K562 (cell line): ENCODE results near the gene TSTD2. TPM values are rescaled to one million over a fixed set of nuclear protein-coding genes. Genes with fewer than 3 reads are reported as not detected.

Source experiments
- ATAC-seq: fragments of 200-7000 bp; cut with Tn5 transposase; 3 replicates; pipeline ENCODE4 v1.9.1; 2020; ENCODE audit warnings: moderate library complexity
- BruUV-seq: library from RNA; stranded (reverse); fragments of 400-500 nt; replicated peaks from 2 replicates; lab custom pipeline; 2021; lab: Mats Ljungman, UMichigan
- CTCF ChIA-PET: fragments of 300-600 bp; formaldehyde crosslinking; extraction: SDS; loops from one replicate; lab custom pipeline; 2021; ENCODE audit warnings: low intra/inter-chr PET ratio; lab: Yijun Ruan, JAX
- POLR2A ChIA-PET: fragments of 300-600, 350-650 bp; sonication (Branson Sonifier 250); formaldehyde crosslinking; extraction: SDS; loops from one replicate; lab custom pipeline; 2021; ENCODE audit warnings: antibody characterized with exemption, inconsistent platforms; lab: Yijun Ruan, JAX
- DNase-seq, 4 experiments: peaks; one replicate each; pipeline versions ENCODE4 v3.0.0 to v3.0.0-alpha.2; 2011 to 2018; ENCODE audit warnings: low spot score in 3 of 4, mixed read lengths in 3 of 4; ENCODE audit errors: extremely low read depth in 1 of 4
- FAIRE-seq: peaks from 2 replicates; lab custom pipeline; 2011; peaks lifted over from hg19 to GRCh38; lab: Jason Lieb, UNC
- H2AFZ ChIP-seq: 2 replicates; pipeline ENCODE4 v1.6.0; 2011; ENCODE audit warnings: low read depth, low read length, control low read depth, inconsistent platforms
- H3K27ac ChIP-seq: fragments of 200-600 bp; 3 replicates; pipeline ENCODE4 v1.8.0; 2011; ENCODE audit warnings: low read depth, mild to moderate bottlenecking, control low read depth, inconsistent platforms, low read length, moderate library complexity, mixed read lengths; ENCODE audit errors: extremely low read depth
- H3K27me3 ChIP-seq, 2 experiments: fragments of 300-600 bp in 1 of 2; 2 replicates in 1 of 2; 3 replicates in 1 of 2; pipeline versions ENCODE4 v1.6.0 to v1.8.0; 2011; ENCODE audit warnings: inconsistent platforms in 2 of 2, low read length in 2 of 2, mild to moderate bottlenecking in 1 of 2, mixed read lengths in 1 of 2, moderate library complexity in 1 of 2; ENCODE audit not compliant: control insufficient read depth in 2 of 2, insufficient read depth in 2 of 2
- H3K36me3 ChIP-seq: fragments of 300-600 bp; 3 replicates; pipeline ENCODE4 v1.8.0; 2011; ENCODE audit warnings: mild to moderate bottlenecking, low read length, inconsistent platforms; ENCODE audit not compliant: control insufficient read depth, insufficient read depth
- H3K4me1 ChIP-seq, 2 experiments: fragments of 200-600 bp in 1 of 2; replicated peaks in 1 of 2; 2 replicates in 1 of 2; 3 replicates in 1 of 2; pipeline versions ENCODE4 v1.5.1 to v1.8.0; 2011; ENCODE audit warnings: inconsistent platforms in 2 of 2, low read length in 2 of 2, mild to moderate bottlenecking in 1 of 2, mixed read lengths in 1 of 2, moderate library complexity in 1 of 2; ENCODE audit not compliant: control insufficient read depth in 2 of 2, insufficient read depth in 2 of 2
- H3K4me2 ChIP-seq: 2 replicates; pipeline ENCODE4 v1.6.1; 2011; ENCODE audit warnings: low read length, control low read depth, inconsistent platforms, mixed read lengths; ENCODE audit not compliant: insufficient read depth
- H3K4me3 ChIP-seq: fragments of 200-600 bp; sonication (generic), shearing (Covaris generic); 2 replicates; pipeline ENCODE4 v1.5.1; 2016; ENCODE audit warnings: control low read depth, inconsistent platforms
- H3K79me2 ChIP-seq: fragments of 200-600 bp; 3 replicates; pipeline ENCODE4 v1.8.0; 2011; ENCODE audit warnings: low read length, inconsistent platforms; ENCODE audit not compliant: control insufficient read depth, insufficient read depth
- H3K9ac ChIP-seq, 2 experiments: 2 replicates each; pipeline versions ENCODE4 v1.6.0 to v1.6.1; 2011; ENCODE audit warnings: low read depth in 2 of 2, low read length in 2 of 2, control low read depth in 1 of 2, inconsistent platforms in 1 of 2, mild to moderate bottlenecking in 1 of 2, mixed read lengths in 1 of 2; ENCODE audit not compliant: insufficient read depth in 1 of 2
- H3K9me1 ChIP-seq: one replicate; pipeline ENCODE4 v1.6.0; 2011; ENCODE audit warnings: inconsistent platforms, mild to moderate bottlenecking, low read length, moderate library complexity; ENCODE audit not compliant: control insufficient read depth, insufficient read depth
- H3K9me3 ChIP-seq: replicated peaks from 2 replicates; pipeline ENCODE4 v1.5.1; 2011; ENCODE audit warnings: low read depth, low read length, inconsistent platforms; ENCODE audit not compliant: control insufficient read depth, insufficient read depth
- H4K20me1 ChIP-seq: replicated peaks from 2 replicates; pipeline ENCODE4 v1.6.1; 2011; ENCODE audit warnings: low read length, inconsistent platforms, mixed read lengths; ENCODE audit not compliant: control insufficient read depth, insufficient read depth
- CSDE1 ChIP-seq, 2 experiments: fragments of 450-650 bp; IDR thresholded peaks; 2 replicates each; pipeline ENCODE4 v1.6.1; 2016; ENCODE audit warnings: mild to moderate bottlenecking in 1 of 2
- DACH1 ChIP-seq: fragments of 450-650 bp; IDR thresholded peaks from 2 replicates; pipeline ENCODE4 v1.6.1; 2018; ENCODE audit not compliant: partially characterized antibody
- HDAC8 ChIP-seq: fragments of 450-650 bp; IDR thresholded peaks from 2 replicates; pipeline ENCODE4 v1.6.1; 2016; ENCODE audit warnings: mild to moderate bottlenecking, missing genetic modification characterization, moderate library complexity, missing compliant biosample characterization
- HINFP ChIP-seq: fragments of 450-650 bp; conservative IDR thresholded peaks from 2 replicates; pipeline ENCODE4 v1.6.1; 2016; ENCODE audit warnings: missing genetic modification characterization, low read depth, mild to moderate bottlenecking, control low read depth, missing compliant biosample characterization
- MXI1 ChIP-seq: IDR thresholded peaks from 2 replicates; pipeline ENCODE4 v1.6.1; 2011; ENCODE audit warnings: low read depth, mild to moderate bottlenecking, improper control_type of control experiment, low read length
- OTX1 ChIP-seq: fragments of 450-650 bp; formaldehyde crosslinking; IDR thresholded peaks from 2 replicates; pipeline ENCODE4 v1.4.0; 2022; ENCODE audit warnings: mild to moderate bottlenecking
- PHB ChIP-seq: fragments of 250-450 bp; sonication (Bioruptor Pico); IDR thresholded peaks from 2 replicates; pipeline ENCODE4 v1.5.0; 2021
- RERE ChIP-seq: sonication (generic); formaldehyde crosslinking; IDR thresholded peaks from 2 replicates; pipeline ENCODE4 v1.8.0; 2023; ENCODE audit warnings: missing genetic modification reagents, mild to moderate bottlenecking, borderline replicate concordance
- SIRT6 ChIP-seq: IDR thresholded peaks from one replicate; pipeline ENCODE4 v1.6.1; 2012; ENCODE audit warnings: low read depth, mild to moderate bottlenecking, control low read depth, inconsistent platforms, low read length, moderate library complexity
- SP1 ChIP-seq: sonication (generic); formaldehyde crosslinking; IDR thresholded peaks from 2 replicates; pipeline ENCODE4 v1.8.1; 2022; ENCODE audit warnings: mild to moderate bottlenecking, missing genetic modification reagents
- SUPT5H ChIP-seq: fragments of 450-650 bp; IDR thresholded peaks from 2 replicates; pipeline ENCODE4 v1.6.1; 2016
- TEAD2 ChIP-seq: fragments of 450-650 bp; IDR thresholded peaks from 2 replicates; pipeline ENCODE4 v1.6.1; 2016; ENCODE audit warnings: missing genetic modification characterization, control low read depth, missing compliant biosample characterization
- ZFP1 ChIP-seq: fragments of 450-650 bp; formaldehyde crosslinking; IDR thresholded peaks from 2 replicates; pipeline ENCODE4 v1.4.0; 2020; ENCODE audit warnings: mild to moderate bottlenecking, mixed read lengths
- ZNF384 ChIP-seq: IDR thresholded peaks from 2 replicates; pipeline ENCODE4 v1.6.1; 2012; ENCODE audit warnings: low read depth, low read length, improper control_type of control experiment
- ZNF699 ChIP-seq: fragments of 250-450 bp; sonication (Bioruptor Pico); IDR thresholded peaks from 2 replicates; pipeline ENCODE4 v1.8.0; 2021; ENCODE audit warnings: mild to moderate bottlenecking, moderate library complexity; ENCODE audit not compliant: insufficient replicate concordance
- ZNF830 ChIP-seq: fragments of 250-450 bp; sonication (Bioruptor Pico); IDR thresholded peaks from 2 replicates; pipeline ENCODE4 v1.5.0; 2021; ENCODE audit warnings: mild to moderate bottlenecking
- WGBS: fragments of 100-300 bp; shearing (Covaris generic); methylation state at CpG from one replicate; pipeline ENCODE4 v1.1.6; 2016; ENCODE audit warnings: low coverage, mixed read lengths; ENCODE audit not compliant: insufficient coverage; ENCODE audit errors: missing lambda C conversion rate; 5-methylcytosine and 5-hydroxymethylcytosine counted together
- in situ Hi-C: fragments of 300-500 bp; cut with MboI; formaldehyde crosslinking; loops from 4 replicates; pipeline ENCODE4 v1.15.0; 2018; ENCODE audit warnings: inconsistent platforms, mixed read lengths
- intact Hi-C: fragments of 100-400 bp; cut with micrococcal nuclease; formaldehyde crosslinking; loops from 2 replicates; pipeline ENCODE4 v1.14.2; 2022
- polyA plus RNA-seq, 8 experiments: library from polyadenylated mRNA; depleted of rRNA in 4 of 8; stranded (reverse) in 5 of 8; unstranded in 3 of 8; fragments of >200 nt; fragmentation: Nextera tagmentation in 2 of 8; fragmentation: Illumina TruSeq in 1 of 8; extraction: Ambion mirVana in 2 of 8; extraction: Trizol in 1 of 8; gene quantifications; 2 replicates each; pipeline versions ENCODE4 v1.2.1 to v1.2.3, GENCODE V29; 2011 to 2014; ENCODE audit warnings: inconsistent platforms in 1 of 8, missing spikeins in 1 of 8
- total RNA-seq, 7 experiments: library from RNA; depleted of rRNA in 6 of 7; stranded (reverse); fragments of >200 nt in 6 of 7; fragmentation: Illumina TruSeq in 2 of 7; extraction: Trizol in 2 of 7; gene quantifications; 2 replicates each; pipeline versions ENCODE4 v1.2.1 to v1.2.3, GENCODE V29; 2011 to 2021; ENCODE audit warnings: low replicate concordance in 1 of 7

TSTD2 gene
- total and polyA plus RNA-seq, 9 of the 15 experiments (the other 6 are each of a cell fraction or from before 2014, with no cell fraction given): 10.1 to 36.7 (median 19.0) TPM

- TF ChIP-seq SP1 (CRISPR knock-in tag) (no peak), PHB (CRISPR knock-in tag) (no peak), MXI1 (no peak), ZNF384 (no peak), DACH1 (no peak), CSDE1 (IDR thresholded peaks at IDR 0.05) (no peak), ZNF699 (no peak)
- TF ChIP-seq, all 486 proteins: peak for 0
Measured at GRCh38 chr9:97625620-97626019, 7.5 kb downstream of the TSTD2 start (continued).

GRCh38 chr9:97623946-97624345 is 9.2 kb downstream of the TSTD2 start:
- ATAC-seq (no peak), DNase-seq (no peak), FAIRE-seq (no peak)
- Histone ChIP-seq H3K79me2 (peaks cover 14% of the 10 kb centered on the region), H2AFZ (no peak overlapping the region), H3K4me2 (no peak overlapping the region), H3K9me1 (peaks cover 3% of the 10 kb centered on the region), H3K36me3 (peaks cover 58% of the 10 kb centered on the region), H4K20me1 (no peaks in the 10 kb centered on the region), H3K27ac (no peak overlapping the region), H3K27me3 (no peaks in the 10 kb centered on the region), H3K9ac (no peak overlapping the region), H3K4me3 (no peak overlapping the region), H3K4me1 (no peaks in the 10 kb centered on the region), H3K9me3 (no peaks in the 10 kb centered on the region)
- ChIA-PET POLR2A (interaction anchor here (1.3 kb wide), 1 partner anchor 9 kb away, joined by 8 read pairs; the partner anchor contains the start of genes NCBP1 and TSTD2), CTCF (no interaction called here)
- in situ Hi-C loops: no loop called here
- 100% methylated on average over 1 of the region's 1 CpG for WGBS
- intact Hi-C loops: no loop called here
- BruUV-seq: no TSS peak
- no peak for TF ChIP-seq ZFP1
- no peak for TF ChIP-seq SUPT5H
- TF ChIP-seq OTX1 (CRISPR knock-in tag): no peak
- TF ChIP-seq SIRT6: no peak
- TF ChIP-seq HINFP (tag): no peak
- TF ChIP-seq ZNF830 (CRISPR knock-in tag): no peak
- TF ChIP-seq HDAC8 (tag): no peak
- TF ChIP-seq TEAD2 (tag): no peak
- TF ChIP-seq RERE (CRISPR knock-in tag): no peak
